Neural progenitor cell (in vitro differentiated cells): ENCODE results near the gene DDX39B. TPM values are rescaled to one million over a fixed set of nuclear protein-coding genes. Genes with fewer than 3 reads are reported as not detected.
"Not testable (repeated sequence)": the region's sequence is repeated elsewhere in the genome, so short reads cannot be mapped to it uniquely, and the experiment has no call there.

Experiments
- DNase-seq: peaks from one replicate; pipeline ENCODE4 v3.0.0-alpha.2; 2016; ENCODE audit warnings: low spot score
- H2AFZ ChIP-seq: fragments of 200-600 bp; sonication (generic); replicated peaks from 2 replicates; pipeline ENCODE4 v1.6.1; 2016; ENCODE audit warnings: antibody characterized with exemption
- H3F3A ChIP-seq: fragments of 200-600 bp; sonication (generic); 2 replicates; pipeline ENCODE4 v1.6.1; 2016; ENCODE audit warnings: antibody characterized with exemption, low read depth
- H3K27ac ChIP-seq: fragments of 200-600 bp; sonication (generic); 2 replicates; pipeline ENCODE4 v1.5.1; 2016; ENCODE audit warnings: mild to moderate bottlenecking
- H3K27me3 ChIP-seq: fragments of 200-600 bp; sonication (generic); 2 replicates; pipeline ENCODE4 v1.6.1; 2016; ENCODE audit warnings: mild to moderate bottlenecking, moderate library complexity
- H3K36me3 ChIP-seq: fragments of 200-600 bp; sonication (generic); 2 replicates; pipeline ENCODE4 v1.5.1; 2016
- H3K4me1 ChIP-seq: fragments of 200-600 bp; sonication (generic); 2 replicates; pipeline ENCODE4 v1.6.1; 2016; ENCODE audit warnings: mixed run types
- H3K4me2 ChIP-seq: fragments of 200-600 bp; sonication (generic); 2 replicates; pipeline ENCODE4 v1.6.1; 2016
- H3K4me3 ChIP-seq: fragments of 200-600 bp; sonication (generic); 2 replicates; pipeline ENCODE4 v1.5.1; 2016
- H3K79me2 ChIP-seq: fragments of 200-600 bp; sonication (generic); 2 replicates; pipeline ENCODE4 v1.6.1; 2016; ENCODE audit warnings: low read depth
- H3K9ac ChIP-seq: fragments of 200-600 bp; sonication (generic); 2 replicates; pipeline ENCODE4 v1.6.1; 2016
- H3K9me3 ChIP-seq: fragments of 200-600 bp; sonication (generic); 2 replicates; pipeline ENCODE4 v1.5.1; 2016; ENCODE audit warnings: low read depth
- H4K20me1 ChIP-seq: fragments of 200-600 bp; sonication (generic); 2 replicates; pipeline ENCODE4 v1.6.1; 2016; ENCODE audit warnings: low read depth
- H3K27ac Mint-ChIP-seq: 3 replicates; pipeline ENCODE4 v1.8.0; 2021; ENCODE audit warnings: mixed read lengths
- H3K27me3 Mint-ChIP-seq: 2 replicates; pipeline ENCODE4 v1.8.0; 2022; ENCODE audit warnings: low read depth, mild to moderate bottlenecking, inconsistent platforms, moderate library complexity, mixed read lengths; ENCODE audit not compliant: insufficient read depth
- H3K36me3 Mint-ChIP-seq: 3 replicates; pipeline ENCODE4 v1.8.0; 2021; ENCODE audit warnings: mixed read lengths
- H3K4me1 Mint-ChIP-seq: 3 replicates; pipeline ENCODE4 v1.8.0; 2021; ENCODE audit warnings: mixed read lengths
- H3K4me3 Mint-ChIP-seq: 3 replicates; pipeline ENCODE4 v1.8.0; 2021; ENCODE audit warnings: mild to moderate bottlenecking, moderate library complexity, mixed read lengths
- H3K9me3 Mint-ChIP-seq: 3 replicates; pipeline ENCODE4 v1.8.0; 2020; ENCODE audit warnings: mixed read lengths
- EZH2 ChIP-seq: fragments of 200-600 bp; sonication (generic); IDR thresholded peaks from 2 replicates; pipeline ENCODE4 v1.6.1; 2017; ENCODE audit warnings: antibody characterized with exemption, mild to moderate bottlenecking, moderate library complexity
- EZH2phosphoT487 ChIP-seq: fragments of 200-600 bp; sonication (generic); IDR thresholded peaks from 2 replicates; pipeline ENCODE4 v1.6.1; 2017; ENCODE audit warnings: antibody characterized with exemption
- total RNA-seq: library from RNA; depleted of rRNA; stranded (reverse); fragments of >200 nt; gene quantifications from 2 replicates; pipeline ENCODE4 v1.2.3, GENCODE V29; 2015; ENCODE audit warnings: low replicate concordance
- TF ChIP-seq, protein P1 (sequence below): fragments of 200-600 bp; sonication (generic); IDR thresholded peaks from 2 replicates; pipeline ENCODE4 v1.5.1; 2017; ENCODE audit warnings: antibody characterized with exemption, mild to moderate bottlenecking

DDX39B gene
- total RNA-seq, 1 donor from 2014 or later: 493 TPM

DNA sequence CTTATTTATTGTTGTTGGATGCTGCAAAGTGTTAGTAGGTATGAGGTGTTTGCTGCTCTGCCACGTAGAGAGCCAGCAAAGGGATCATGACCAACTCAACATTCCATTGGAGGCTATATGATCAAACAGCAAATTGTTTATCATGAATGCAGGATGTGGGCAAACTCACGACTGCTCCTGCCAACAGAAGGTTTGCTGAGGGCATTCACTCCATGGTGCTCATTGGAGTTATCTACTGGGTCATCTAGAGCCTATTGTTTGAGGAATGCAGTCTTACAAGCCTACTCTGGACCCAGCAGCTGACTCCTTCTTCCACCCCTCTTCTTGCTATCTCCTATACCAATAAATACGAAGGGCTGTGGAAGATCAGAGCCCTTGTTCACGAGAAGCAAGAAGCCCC lies 31.8 kb downstream of the DDX39B start:
- H3K4me3 ChIP-seq: no peak overlapping the region
- no peaks in the 10 kb centered on the region for H3K4me1 Mint-ChIP-seq
- H3K27ac Mint-ChIP-seq: no peak overlapping the region
- no peak overlapping the region for H3K9ac ChIP-seq
- TF ChIP-seq EZH2 (no peak), EZH2phosphoT487 (no peak)
- TF ChIP-seq, protein P1, sequence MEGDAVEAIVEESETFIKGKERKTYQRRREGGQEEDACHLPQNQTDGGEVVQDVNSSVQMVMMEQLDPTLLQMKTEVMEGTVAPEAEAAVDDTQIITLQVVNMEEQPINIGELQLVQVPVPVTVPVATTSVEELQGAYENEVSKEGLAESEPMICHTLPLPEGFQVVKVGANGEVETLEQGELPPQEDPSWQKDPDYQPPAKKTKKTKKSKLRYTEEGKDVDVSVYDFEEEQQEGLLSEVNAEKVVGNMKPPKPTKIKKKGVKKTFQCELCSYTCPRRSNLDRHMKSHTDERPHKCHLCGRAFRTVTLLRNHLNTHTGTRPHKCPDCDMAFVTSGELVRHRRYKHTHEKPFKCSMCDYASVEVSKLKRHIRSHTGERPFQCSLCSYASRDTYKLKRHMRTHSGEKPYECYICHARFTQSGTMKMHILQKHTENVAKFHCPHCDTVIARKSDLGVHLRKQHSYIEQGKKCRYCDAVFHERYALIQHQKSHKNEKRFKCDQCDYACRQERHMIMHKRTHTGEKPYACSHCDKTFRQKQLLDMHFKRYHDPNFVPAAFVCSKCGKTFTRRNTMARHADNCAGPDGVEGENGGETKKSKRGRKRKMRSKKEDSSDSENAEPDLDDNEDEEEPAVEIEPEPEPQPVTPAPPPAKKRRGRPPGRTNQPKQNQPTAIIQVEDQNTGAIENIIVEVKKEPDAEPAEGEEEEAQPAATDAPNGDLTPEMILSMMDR: no peak
- H3K79me2 ChIP-seq: no peaks in the 10 kb centered on the region
- H3K4me3 Mint-ChIP-seq: no peak overlapping the region
- no peaks in the 10 kb centered on the region for H3K4me1 ChIP-seq
- H3K4me2 ChIP-seq: no peak overlapping the region
- no peaks in the 10 kb centered on the region for H3K9me3 ChIP-seq
- H3K27ac ChIP-seq: no peak overlapping the region
- H3K36me3 ChIP-seq: no peaks in the 10 kb centered on the region
- DNase-seq: no peak
- no peaks in the 10 kb centered on the region for H3F3A ChIP-seq
- H3K27me3 ChIP-seq: no peaks in the 10 kb centered on the region
- H3K27me3 Mint-ChIP-seq: peaks cover 13% of the 10 kb centered on the region
- H3K9me3 Mint-ChIP-seq: no peaks in the 10 kb centered on the region
- H2AFZ ChIP-seq: no peak overlapping the region
- no peaks in the 10 kb centered on the region for H4K20me1 ChIP-seq
- H3K36me3 Mint-ChIP-seq: no peaks in the 10 kb centered on the region

DNA sequence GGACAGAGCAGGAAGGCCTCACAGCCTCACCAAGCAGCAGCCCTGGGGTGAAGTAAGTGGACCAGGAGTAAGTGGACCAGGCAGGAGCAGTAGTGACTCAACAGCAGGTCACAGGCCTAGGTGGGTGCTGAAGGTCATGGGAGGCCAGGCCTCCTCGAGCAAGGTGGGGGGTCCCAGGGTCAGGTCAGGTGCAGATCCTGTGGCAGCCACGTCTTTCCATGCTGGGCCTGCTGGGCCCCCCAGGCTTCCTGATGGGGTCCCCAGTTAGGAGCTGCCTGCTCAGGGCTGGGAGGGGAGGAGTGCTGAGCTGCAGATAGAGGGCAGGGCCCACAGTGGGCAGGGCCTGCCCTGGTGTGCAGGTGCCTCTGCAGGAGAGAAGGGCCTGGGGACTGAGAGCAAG lies 32.8 kb downstream of the DDX39B start:
- not testable (repeated sequence) for H3K27ac Mint-ChIP-seq, H3K9me3 Mint-ChIP-seq, H3K9me3 ChIP-seq, H3K4me1 Mint-ChIP-seq, H3K4me2 ChIP-seq, H3K36me3 Mint-ChIP-seq, H3K4me3 Mint-ChIP-seq, H3K79me2 ChIP-seq, H2AFZ ChIP-seq, H3K36me3 ChIP-seq, H3K27ac ChIP-seq, DNase-seq, H3F3A ChIP-seq, H3K9ac ChIP-seq, H3K4me1 ChIP-seq, H4K20me1 ChIP-seq, H3K27me3 ChIP-seq, H3K4me3 ChIP-seq
- peaks cover 13% of the 10 kb centered on the region for H3K27me3 Mint-ChIP-seq

DNA sequence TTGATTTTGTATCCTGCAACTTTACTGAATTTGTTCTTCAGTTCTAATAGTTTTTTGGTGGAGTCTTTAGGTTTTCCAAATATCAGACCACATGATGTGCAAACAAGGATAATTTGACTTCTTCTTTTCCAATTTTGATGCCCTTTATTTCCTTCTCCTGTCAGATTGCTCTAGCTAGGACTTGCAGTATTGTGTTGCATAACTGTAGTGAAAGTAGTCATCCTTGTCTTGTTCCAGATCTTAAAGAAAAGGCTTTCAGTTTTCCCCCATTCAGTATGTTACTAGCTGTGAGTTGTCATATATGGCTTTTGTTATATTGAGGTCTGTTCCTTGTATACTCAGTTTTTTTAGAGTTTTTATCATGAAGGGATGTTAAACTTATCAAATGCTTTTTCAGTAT lies 39.2 kb downstream of the DDX39B start:
- peaks cover 15% of the 10 kb centered on the region for H3K79me2 ChIP-seq
- H3K4me2 ChIP-seq: no peak overlapping the region
- TF ChIP-seq EZH2phosphoT487: no peak
- no peak for TF ChIP-seq EZH2
- TF ChIP-seq, protein P1: no peak
- DNase-seq: no peak
- peaks cover 10% of the 10 kb centered on the region for H3F3A ChIP-seq
- H3K4me1 ChIP-seq: no peaks in the 10 kb centered on the region
- no peaks in the 10 kb centered on the region for H3K36me3 ChIP-seq
- Mint-ChIP-seq H3K4me1 (peaks cover 7% of the 10 kb centered on the region), H3K27me3 (peaks cover 49% of the 10 kb centered on the region), H3K27ac (no peak overlapping the region), H3K9me3 (peaks cover 7% of the 10 kb centered on the region), H3K4me3 (no peak overlapping the region), H3K36me3 (no peaks in the 10 kb centered on the region)
- H3K4me3 ChIP-seq: no peak overlapping the region
- H2AFZ ChIP-seq: no peak overlapping the region
- no peak overlapping the region for H3K9ac ChIP-seq
- H3K27ac ChIP-seq: no peak overlapping the region
- peaks cover 19% of the 10 kb centered on the region for H3K27me3 ChIP-seq
- H3K9me3 ChIP-seq: no peaks in the 10 kb centered on the region
- H4K20me1 ChIP-seq: no peaks in the 10 kb centered on the region

DNA sequence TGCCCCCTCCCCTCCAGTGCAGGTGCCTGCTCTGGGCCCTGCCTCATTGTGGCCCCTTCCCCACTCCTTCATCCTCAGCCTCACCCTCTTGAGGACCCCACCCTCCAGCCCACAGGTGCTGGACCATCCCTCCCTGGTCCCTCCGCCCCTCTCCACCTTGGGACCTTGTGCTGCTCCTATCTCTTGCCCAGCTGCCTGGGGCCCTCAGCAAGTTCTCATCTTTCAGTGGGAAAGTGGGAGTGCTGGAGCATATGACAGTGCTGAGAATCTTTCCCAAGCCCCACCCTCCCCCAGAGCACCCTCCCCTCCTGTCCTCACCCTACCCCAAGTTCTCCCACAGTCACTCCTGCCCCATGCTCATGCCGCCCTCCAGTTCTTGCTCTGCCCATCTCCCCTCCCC lies 42.2 kb downstream of the DDX39B start:
- H3K4me3 ChIP-seq, H2AFZ ChIP-seq, H3K27ac Mint-ChIP-seq, H3K4me1 ChIP-seq, H3K9me3 ChIP-seq, H3K36me3 Mint-ChIP-seq, H3K36me3 ChIP-seq, H3K9me3 Mint-ChIP-seq, H3K9ac ChIP-seq, H3K27ac ChIP-seq, H4K20me1 ChIP-seq, DNase-seq: not testable (repeated sequence)
- Histone ChIP-seq H3K4me2 (peak overlapping the region; percentile 83), H3K79me2 (peaks cover 15% of the 10 kb centered on the region), H3K27me3 (peaks cover 49% of the 10 kb centered on the region), H3F3A (peaks cover 16% of the 10 kb centered on the region)
- Mint-ChIP-seq H3K4me1 (peaks cover 24% of the 10 kb centered on the region), H3K27me3 (peaks cover 71% of the 10 kb centered on the region), H3K4me3 (peak overlapping the region; percentile 50)
